Neural cell (in vitro differentiated cells): ENCODE measurements around the gene SLC4A7.

Source experiments
- CTCF ChIP-seq: fragments of 450-650 bp; IDR thresholded peaks from 2 replicates; pipeline ENCODE4 v1.5.1; 2014; ENCODE audit warnings: antibody characterized with exemption, mild to moderate bottlenecking, moderate library complexity; ENCODE audit not compliant: poor library complexity, severe bottlenecking
- RAD21 ChIP-seq: fragments of 450-650 bp; conservative IDR thresholded peaks from 2 replicates; pipeline ENCODE4 v1.6.1; 2014; ENCODE audit warnings: antibody characterized with exemption, mild to moderate bottlenecking, moderate library complexity

- TF ChIP-seq RAD21 (no peak), CTCF (no peak)
These were observed 141.9 kb downstream of the SLC4A7 start for GRCh38 chr3:27342267-27342666.
